Measurements from ENCODE around the gene CACNA1S. TPM values are rescaled to one million over a fixed set of nuclear protein-coding genes. Genes with fewer than 3 reads are reported as not detected.
A peak's percentile ranks its signal among the peaks of the same experiment; 100 is the strongest.

The CACNA1S gene
- total RNA-seq, 1 donor from 2014 or later, result not detected

DNA sequence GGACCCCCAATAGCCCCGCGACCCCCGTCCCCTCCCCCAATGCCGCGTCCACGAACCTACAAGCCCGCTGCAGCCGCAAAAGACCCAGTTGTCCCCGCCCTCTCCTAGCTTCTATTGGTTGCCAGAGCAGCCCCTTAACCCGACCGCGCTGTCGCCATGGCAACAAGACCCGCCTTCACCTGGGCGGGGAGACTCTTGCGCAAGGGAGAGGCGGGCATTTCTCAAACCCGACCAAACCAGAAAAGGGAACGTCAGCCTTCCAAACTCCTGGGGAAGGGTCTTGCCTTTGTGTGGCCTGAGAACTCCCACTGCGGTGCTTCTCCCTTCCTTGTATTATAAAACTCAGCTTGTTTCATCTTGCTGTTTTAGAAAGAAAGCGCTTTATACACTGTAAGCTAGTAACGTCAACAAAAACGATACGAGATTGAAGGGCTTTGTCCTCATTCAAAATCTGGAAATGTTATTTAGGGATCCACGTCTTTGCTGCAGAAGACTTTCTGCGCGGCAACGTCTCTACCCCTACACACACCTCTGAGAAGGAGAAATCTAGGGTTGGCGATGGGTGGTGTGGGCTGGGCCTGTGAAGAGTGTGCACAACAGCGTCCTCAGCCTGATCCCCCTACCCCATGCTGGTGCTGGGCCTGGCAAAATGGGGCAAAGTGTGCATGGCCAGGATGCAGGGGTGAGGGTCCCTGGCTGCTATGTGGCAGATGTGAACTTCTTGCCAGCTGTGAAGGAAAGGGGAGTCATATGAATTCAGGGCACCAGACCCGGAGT, 42.4 kb upstream of the CACNA1S start, which contains the start of gene TMEM9:
TMEM9 (minus strand) TSS at position 86 of the 777 bp plus-strand sequence. CDS start 551 bp downstream, outside the sequence.
- TF ChIP-seq, protein P1, sequence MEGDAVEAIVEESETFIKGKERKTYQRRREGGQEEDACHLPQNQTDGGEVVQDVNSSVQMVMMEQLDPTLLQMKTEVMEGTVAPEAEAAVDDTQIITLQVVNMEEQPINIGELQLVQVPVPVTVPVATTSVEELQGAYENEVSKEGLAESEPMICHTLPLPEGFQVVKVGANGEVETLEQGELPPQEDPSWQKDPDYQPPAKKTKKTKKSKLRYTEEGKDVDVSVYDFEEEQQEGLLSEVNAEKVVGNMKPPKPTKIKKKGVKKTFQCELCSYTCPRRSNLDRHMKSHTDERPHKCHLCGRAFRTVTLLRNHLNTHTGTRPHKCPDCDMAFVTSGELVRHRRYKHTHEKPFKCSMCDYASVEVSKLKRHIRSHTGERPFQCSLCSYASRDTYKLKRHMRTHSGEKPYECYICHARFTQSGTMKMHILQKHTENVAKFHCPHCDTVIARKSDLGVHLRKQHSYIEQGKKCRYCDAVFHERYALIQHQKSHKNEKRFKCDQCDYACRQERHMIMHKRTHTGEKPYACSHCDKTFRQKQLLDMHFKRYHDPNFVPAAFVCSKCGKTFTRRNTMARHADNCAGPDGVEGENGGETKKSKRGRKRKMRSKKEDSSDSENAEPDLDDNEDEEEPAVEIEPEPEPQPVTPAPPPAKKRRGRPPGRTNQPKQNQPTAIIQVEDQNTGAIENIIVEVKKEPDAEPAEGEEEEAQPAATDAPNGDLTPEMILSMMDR (IDR thresholded peaks at IDR 0.05; ENCODE audit: borderline replicate concordance), result no peak

DNA sequence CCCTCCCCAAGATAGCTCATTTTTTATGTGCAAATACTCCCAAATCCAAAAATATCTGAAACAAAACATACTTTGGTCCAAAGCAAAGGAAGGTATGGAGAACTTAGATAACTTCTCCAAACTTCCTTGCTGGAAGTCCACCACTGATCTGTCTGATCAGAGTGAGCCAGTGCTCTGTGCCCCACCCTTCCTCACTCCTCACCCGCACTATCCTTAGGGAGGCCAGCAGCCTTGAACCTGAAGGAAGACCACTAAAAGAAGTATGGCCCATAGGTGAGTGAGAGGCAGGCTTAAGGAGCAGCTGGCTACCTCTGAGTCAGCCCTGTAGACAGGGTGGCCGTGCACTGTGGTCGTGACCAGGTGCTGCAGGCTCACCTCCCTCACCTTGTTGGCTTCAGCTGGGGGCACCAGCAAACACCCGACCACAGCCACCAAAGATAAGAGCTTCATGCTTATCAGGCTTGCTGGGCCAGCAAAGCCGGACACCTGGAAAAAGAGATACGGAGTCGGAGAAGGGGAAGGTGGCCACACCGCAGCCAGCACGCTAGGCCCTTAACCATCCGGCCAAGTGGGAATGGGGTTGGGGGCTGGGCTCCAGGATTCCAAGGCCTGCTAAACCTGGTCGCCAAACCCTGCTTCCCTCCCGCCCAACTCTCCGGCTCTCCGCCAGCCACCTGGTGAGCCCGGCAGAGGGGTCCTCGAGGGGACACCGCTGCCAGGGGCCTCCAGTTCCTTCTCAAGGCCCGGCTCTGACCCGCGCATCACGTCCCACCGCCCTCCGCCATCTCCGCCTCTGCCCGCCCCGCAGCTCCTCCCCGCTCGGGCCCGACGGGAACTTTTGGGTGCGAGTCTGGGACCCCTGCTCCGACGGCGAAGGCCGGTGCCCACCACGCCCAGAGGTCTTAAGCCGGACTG, 41.5 kb upstream of the CACNA1S start:
- Histone ChIP-seq H3K4me3 (peak overlapping the region; percentile 85), H3K27ac (replicated peaks) (peak overlapping the region; percentile 69), H3K27me3 (ENCODE audit: low read depth) (no peaks in the 10 kb centered on the region), H3K9me3 (replicated peaks) (no peaks in the 10 kb centered on the region), H3K4me1 (peaks cover 26% of the 10 kb centered on the region), H3K36me3 (peaks cover 25% of the 10 kb centered on the region)
- intact Hi-C loops (cut with micrococcal nuclease), result no loop called here
- DNase-seq, result no peak
- TF ChIP-seq, protein P1 (IDR thresholded peaks at IDR 0.05; ENCODE audit: borderline replicate concordance), result no peak

More for the DNA sequence above, 42.4 kb upstream of the CACNA1S start, which contains the start of gene TMEM9:
- intact Hi-C loops (cut with micrococcal nuclease), result no loop called here
- Histone ChIP-seq H3K4me3 (peak within 1 kb of the TSS; percentile 85), H3K27me3 (ENCODE audit: low read depth) (no peaks in the 10 kb centered on the region), H3K36me3 (peaks cover 21% of the 10 kb centered on the region), H3K4me1 (peaks cover 26% of the 10 kb centered on the region), H3K27ac (replicated peaks) (peak within 1 kb of the TSS; percentile 69), H3K9me3 (replicated peaks) (no peaks in the 10 kb centered on the region)
- peak; percentile 96 for DNase-seq

DNA sequence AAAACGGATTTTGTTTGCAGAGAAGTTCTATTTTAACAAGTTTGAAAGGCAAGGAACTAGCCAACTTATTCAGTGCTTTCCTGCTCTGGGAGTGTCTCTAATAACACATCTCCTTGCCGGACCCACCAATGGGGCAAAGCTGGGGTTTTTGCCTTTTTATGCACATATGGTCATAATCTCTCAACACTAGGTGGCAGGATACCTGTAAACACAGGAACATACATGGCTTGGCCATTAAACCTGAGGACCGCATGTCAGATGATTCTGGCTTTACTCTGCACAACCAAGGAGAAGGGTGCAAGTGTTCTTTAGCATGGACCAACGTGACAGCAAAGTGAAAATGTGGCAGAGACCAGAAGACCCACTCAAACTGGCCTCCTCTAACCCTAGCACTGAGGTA, 37.2 kb upstream of the CACNA1S start:
- DNase-seq, result no peak
- Histone ChIP-seq H3K4me1 (peaks cover 17% of the 10 kb centered on the region), H3K27me3 (ENCODE audit: low read depth) (no peaks in the 10 kb centered on the region), H3K36me3 (peaks cover 54% of the 10 kb centered on the region), H3K9me3 (replicated peaks) (no peaks in the 10 kb centered on the region), H3K4me3 (no peak overlapping the region), H3K27ac (replicated peaks) (no peak overlapping the region)
- TF ChIP-seq, protein P1 (IDR thresholded peaks at IDR 0.05; ENCODE audit: borderline replicate concordance), result peak; percentile 40
- intact Hi-C loops (cut with micrococcal nuclease), result no loop called here

DNA sequence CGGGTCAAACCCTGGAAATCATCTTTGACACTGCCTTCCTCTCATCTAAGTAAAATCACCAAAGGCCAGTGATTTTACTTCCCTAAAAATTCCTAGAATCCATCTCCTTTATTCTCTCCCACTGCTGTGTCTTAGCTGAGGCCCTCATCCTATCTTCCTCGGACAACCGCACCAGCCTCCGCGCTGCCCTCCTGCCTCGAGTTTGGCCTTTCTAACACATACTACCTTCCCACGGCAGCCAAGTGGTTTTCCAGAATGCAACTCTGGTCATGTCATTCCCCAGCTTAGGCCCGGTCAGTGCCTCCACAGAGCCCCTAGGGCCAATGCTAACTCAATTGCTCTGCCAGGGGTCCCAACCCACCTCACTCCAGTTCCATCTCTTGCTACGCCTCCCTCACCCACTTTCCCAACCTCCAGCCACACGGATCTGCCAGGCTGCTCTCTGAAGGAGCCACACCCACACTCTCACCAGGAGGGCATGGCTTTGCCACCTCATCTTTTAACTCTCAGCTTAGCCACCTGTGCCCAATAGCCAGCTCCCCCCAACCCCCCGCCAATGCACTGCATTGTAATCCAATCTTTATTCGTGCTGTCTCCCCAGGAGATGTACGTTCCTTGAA, 35.3 kb upstream of the CACNA1S start:
- Histone ChIP-seq H3K36me3 (peaks cover 73% of the 10 kb centered on the region), H3K4me1 (no peaks in the 10 kb centered on the region), H3K27ac (replicated peaks) (no peak overlapping the region), H3K9me3 (replicated peaks) (no peaks in the 10 kb centered on the region), H3K27me3 (ENCODE audit: low read depth) (no peaks in the 10 kb centered on the region), H3K4me3 (no peak overlapping the region)
- intact Hi-C loops (cut with micrococcal nuclease), result no loop called here
- TF ChIP-seq, protein P1 (IDR thresholded peaks at IDR 0.05; ENCODE audit: borderline replicate concordance), result no peak
- no peak for DNase-seq
